A673 (cell line): ENCODE measurements around the gene APCDD1L. TPM values are rescaled to one million over a fixed set of nuclear protein-coding genes. Genes with fewer than 3 reads are reported as not detected.

Experiments
- BruUV-seq: library from RNA; stranded (reverse); fragments of 400-500 nt; replicated peaks from 2 replicates; lab custom pipeline; 2021; lab: Mats Ljungman, UMichigan
- CTCF ChIA-PET: fragments of 300-600 bp; sonication (Branson Sonifier 250); formaldehyde crosslinking; loops from one replicate; lab custom pipeline; 2022; ENCODE audit warnings: antibody characterized with exemption; lab: Charles Lee
- POLR2A ChIA-PET: fragments of 300-600 bp; sonication (Branson Sonifier 250); formaldehyde crosslinking; loops from one replicate; lab custom pipeline; 2022; ENCODE audit warnings: antibody characterized with exemption; ENCODE audit not compliant: low non-redundant PET; lab: Charles Lee
- DNase-seq: peaks from one replicate; pipeline ENCODE4 v3.0.0-alpha.2; 2015; ENCODE audit warnings: low spot score
- H3K27ac ChIP-seq: fragments of 200-600 bp; sonication (generic); 2 replicates; pipeline ENCODE4 v1.5.1; 2016; ENCODE audit warnings: mixed run types, low read depth, mild to moderate bottlenecking, mixed read lengths, antibody characterized with exemption, low read length; ENCODE audit not compliant: poor library complexity, severe bottlenecking
- H3K27me3 ChIP-seq: fragments of 200-600 bp; sonication (generic); replicated peaks from 2 replicates; pipeline ENCODE4 v1.6.1; 2017; ENCODE audit warnings: mixed run types, low read depth, mild to moderate bottlenecking, mixed read lengths, antibody characterized with exemption, low read length; ENCODE audit not compliant: insufficient read depth, poor library complexity
- H3K36me3 ChIP-seq: fragments of 200-600 bp; sonication (generic); 2 replicates; pipeline ENCODE4 v1.6.1; 2016; ENCODE audit warnings: mixed run types, mild to moderate bottlenecking, mixed read lengths, antibody characterized with exemption, low read length; ENCODE audit not compliant: insufficient read depth, poor library complexity, severe bottlenecking
- H3K4me1 ChIP-seq: fragments of 200-600 bp; sonication (generic); 2 replicates; pipeline ENCODE4 v1.6.1; 2017; ENCODE audit warnings: mixed run types, mild to moderate bottlenecking, mixed read lengths, antibody characterized with exemption, low read length; ENCODE audit not compliant: insufficient read depth, poor library complexity, severe bottlenecking
- H3K4me3 ChIP-seq: fragments of 200-600 bp; sonication (generic); 2 replicates; pipeline ENCODE4 v1.5.1; 2016; ENCODE audit warnings: low read depth, mixed run types, mild to moderate bottlenecking, mixed read lengths, low read length; ENCODE audit not compliant: poor library complexity, severe bottlenecking
- H3K9me3 ChIP-seq: fragments of 200-600 bp; sonication (generic); 2 replicates; pipeline ENCODE4 v1.6.1; 2016; ENCODE audit warnings: mixed run types, low read depth, mild to moderate bottlenecking, mixed read lengths, antibody characterized with exemption, low read length; ENCODE audit not compliant: poor library complexity, severe bottlenecking
- EZH2 ChIP-seq: fragments of 200-600 bp; sonication (generic); IDR thresholded peaks from 2 replicates; pipeline ENCODE4 v1.6.1; 2017; ENCODE audit warnings: borderline replicate concordance, low read depth, mild to moderate bottlenecking, mixed read lengths, antibody characterized with exemption, low read length; ENCODE audit not compliant: poor library complexity, severe bottlenecking
- intact Hi-C: fragments of 100-400 bp; cut with micrococcal nuclease; formaldehyde crosslinking; loops from one replicate; pipeline ENCODE4 v1.10.0; 2022; ENCODE audit not compliant: unreplicated experiment
- total RNA-seq: library from RNA; stranded (reverse); gene quantifications from 2 replicates; pipeline ENCODE4 v1.2.3, GENCODE V29; 2021
- TF ChIP-seq, protein P1 (sequence below): fragments of 300-800, 200-600 bp; sonication (generic); conservative IDR thresholded peaks from 2 replicates; pipeline ENCODE4 v1.5.1; 2017; ENCODE audit warnings: low read depth, mild to moderate bottlenecking, antibody characterized with exemption, low read length, moderate library complexity, mixed read lengths

APCDD1L gene
- total RNA-seq, 1 experiment from 2014 or later = not detected

- DNase-seq = no peak
- Histone ChIP-seq H3K27me3 (no peaks in the 10 kb centered on the region), H3K9me3 (no peaks in the 10 kb centered on the region), H3K36me3 (peaks cover 23% of the 10 kb centered on the region), H3K4me3 (no peak overlapping the region), H3K27ac (no peak overlapping the region), H3K4me1 (peaks cover 14% of the 10 kb centered on the region)
- no TSS peak for BruUV-seq
- ChIA-PET POLR2A (no interaction called here), CTCF (no interaction called here)
- TF ChIP-seq, protein P1, sequence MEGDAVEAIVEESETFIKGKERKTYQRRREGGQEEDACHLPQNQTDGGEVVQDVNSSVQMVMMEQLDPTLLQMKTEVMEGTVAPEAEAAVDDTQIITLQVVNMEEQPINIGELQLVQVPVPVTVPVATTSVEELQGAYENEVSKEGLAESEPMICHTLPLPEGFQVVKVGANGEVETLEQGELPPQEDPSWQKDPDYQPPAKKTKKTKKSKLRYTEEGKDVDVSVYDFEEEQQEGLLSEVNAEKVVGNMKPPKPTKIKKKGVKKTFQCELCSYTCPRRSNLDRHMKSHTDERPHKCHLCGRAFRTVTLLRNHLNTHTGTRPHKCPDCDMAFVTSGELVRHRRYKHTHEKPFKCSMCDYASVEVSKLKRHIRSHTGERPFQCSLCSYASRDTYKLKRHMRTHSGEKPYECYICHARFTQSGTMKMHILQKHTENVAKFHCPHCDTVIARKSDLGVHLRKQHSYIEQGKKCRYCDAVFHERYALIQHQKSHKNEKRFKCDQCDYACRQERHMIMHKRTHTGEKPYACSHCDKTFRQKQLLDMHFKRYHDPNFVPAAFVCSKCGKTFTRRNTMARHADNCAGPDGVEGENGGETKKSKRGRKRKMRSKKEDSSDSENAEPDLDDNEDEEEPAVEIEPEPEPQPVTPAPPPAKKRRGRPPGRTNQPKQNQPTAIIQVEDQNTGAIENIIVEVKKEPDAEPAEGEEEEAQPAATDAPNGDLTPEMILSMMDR = no peak
- no peak for TF ChIP-seq EZH2
- intact Hi-C loops = loop anchor here (10.0 kb wide), 1 partner anchor 117 kb away; no protein-coding TSS in a partner anchor
These were observed 73.5 kb downstream of the APCDD1L start for GRCh38 chr20:58441723-58442122.

DNA sequence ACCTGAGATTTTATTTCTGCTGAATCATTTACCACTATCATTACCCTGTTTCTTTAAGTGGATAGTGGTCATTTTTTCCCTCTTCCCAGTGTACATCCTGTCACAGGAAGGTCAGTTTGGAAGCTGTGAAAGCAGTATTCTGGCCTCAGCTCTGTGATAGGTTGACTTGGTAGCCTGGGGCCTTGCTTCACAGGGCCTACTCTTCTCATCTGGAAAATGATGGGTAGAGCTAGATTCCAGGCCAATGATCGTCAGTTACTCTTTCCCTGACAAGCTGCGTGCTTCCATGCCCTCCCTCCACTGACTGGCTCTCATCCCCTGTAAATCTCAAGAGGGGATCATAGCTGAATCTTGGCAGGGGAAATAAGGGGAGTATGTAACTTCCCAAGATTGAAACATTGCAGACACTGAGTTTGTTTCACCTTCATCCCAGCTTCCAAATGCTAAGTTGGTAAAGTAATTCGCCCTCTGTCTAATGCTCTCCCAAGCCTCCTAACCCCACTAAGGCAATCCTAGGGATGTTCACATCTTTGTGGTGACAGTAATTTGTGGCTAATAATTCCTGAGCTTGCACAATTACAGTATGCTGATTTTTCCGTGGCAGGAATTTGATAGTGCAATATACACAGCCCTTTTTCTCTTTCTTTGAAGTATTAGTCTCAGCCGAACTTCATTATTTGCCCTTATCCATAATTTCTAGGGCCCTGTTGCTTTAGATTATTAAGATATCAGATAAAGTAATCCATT, 75.0 kb downstream of the APCDD1L start:
- H3K4me3 ChIP-seq = no peak overlapping the region
- peaks cover 14% of the 10 kb centered on the region for H3K4me1 ChIP-seq
- H3K9me3 ChIP-seq = no peaks in the 10 kb centered on the region
- ChIA-PET CTCF (no interaction called here), POLR2A (no interaction called here)
- intact Hi-C loops = loop anchor here (10.0 kb wide), 1 partner anchor 115 kb away; no protein-coding TSS in a partner anchor
- DNase-seq = no peak
- H3K27ac ChIP-seq = no peak overlapping the region
- BruUV-seq = no TSS peak
- no peak for TF ChIP-seq EZH2
- TF ChIP-seq, protein P1 = no peak
- H3K27me3 ChIP-seq = no peaks in the 10 kb centered on the region
- peaks cover 15% of the 10 kb centered on the region for H3K36me3 ChIP-seq

DNA sequence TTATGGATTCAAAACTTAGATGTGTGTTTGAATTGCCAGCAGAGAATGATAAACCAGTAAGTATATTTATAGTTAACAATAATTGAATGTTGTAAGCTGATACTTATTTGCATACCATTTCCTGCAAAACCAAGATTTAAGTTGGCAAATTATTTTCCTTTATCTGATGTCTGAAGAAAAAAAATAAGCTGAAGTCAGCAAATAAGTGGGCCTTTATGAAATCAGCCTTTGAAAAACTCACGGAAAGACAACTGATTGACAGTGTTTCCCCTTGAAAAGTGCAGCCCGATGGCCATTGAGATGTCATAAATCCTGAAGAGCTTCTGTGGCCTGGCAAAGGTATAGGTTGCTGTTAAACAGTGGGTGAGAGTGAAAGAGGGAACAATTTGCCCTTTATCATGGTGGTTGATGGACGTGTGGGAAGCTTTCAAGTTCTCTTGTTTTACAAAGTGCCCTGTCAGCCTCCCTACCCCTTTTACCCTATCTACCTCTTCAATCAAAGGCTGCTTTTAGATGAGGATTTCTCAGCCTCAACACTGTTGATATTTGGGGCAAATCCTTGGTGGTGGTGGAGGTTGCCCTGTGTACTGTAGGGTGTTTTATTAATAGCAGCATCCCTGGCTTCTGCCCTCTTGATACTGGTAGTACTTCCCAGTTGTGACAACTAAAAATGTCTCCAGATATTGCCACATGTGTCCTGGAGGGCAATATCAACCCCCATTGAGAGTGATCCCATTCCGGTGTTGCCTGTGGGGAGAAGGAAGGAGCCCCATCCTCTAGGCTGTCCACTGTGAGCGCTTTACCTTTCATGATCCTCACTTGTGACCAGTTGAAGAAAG, 76.0 kb downstream of the APCDD1L start:
- TF ChIP-seq, protein P1 = no peak
- no peak for TF ChIP-seq EZH2
- BruUV-seq = no TSS peak
- Histone ChIP-seq H3K9me3 (no peaks in the 10 kb centered on the region), H3K36me3 (peaks cover 6% of the 10 kb centered on the region), H3K27me3 (no peaks in the 10 kb centered on the region), H3K27ac (peak overlapping the region; percentile 52), H3K4me3 (no peak overlapping the region), H3K4me1 (peaks cover 14% of the 10 kb centered on the region)
- ChIA-PET CTCF (no interaction called here), POLR2A (no interaction called here)
- peak; percentile 24 for DNase-seq
- intact Hi-C loops = no loop called here
